Ovary (tissue), 3 donors: ENCODE results near the gene RAX.

Experiments used
- CTCF ChIP-seq, 3 donors: fragments of 450-650 bp in 2 of 3; fragments of 200-600 bp in 1 of 3; IDR thresholded peaks; one replicate each; pipeline versions ENCODE4 v1.5.1 to v1.8.0; 2016 to 2022; ENCODE audit warnings: antibody characterized with exemption in 3 of 3, mild to moderate bottlenecking in 1 of 3
- POLR2A ChIP-seq: fragments of 450-650 bp; IDR thresholded peaks from one replicate; pipeline ENCODE4 v1.6.1; 2017; ENCODE audit warnings: antibody characterized with exemption, mild to moderate bottlenecking, moderate library complexity
- donor health status: DM: no; HTN: no; CAD: no.

- TF ChIP-seq CTCF (IDR thresholded peaks at IDR 0.05): no peak
- no peak for TF ChIP-seq POLR2A
Measured at GRCh38 chr18:59311631-59312030, 38.4 kb upstream of the RAX start.
